K562 treated with DMSO at 1 percent for 24 hours (cell line): ENCODE measurements around the gene HSDL1. TPM values are rescaled to one million over a fixed set of nuclear protein-coding genes. Genes with fewer than 3 reads are reported as not detected.

Experiments used
- total RNA-seq: library from RNA; unstranded; fragments of 300-600 nt; gene quantifications from 2 replicates; pipeline ENCODE4 v1.2.3, GENCODE V29; 2022; ENCODE audit warnings: low read depth; ENCODE audit not compliant: insufficient read depth

HSDL1 gene
- total RNA-seq: 36.2 and 36.5 TPM in 2 replicates

DNA sequence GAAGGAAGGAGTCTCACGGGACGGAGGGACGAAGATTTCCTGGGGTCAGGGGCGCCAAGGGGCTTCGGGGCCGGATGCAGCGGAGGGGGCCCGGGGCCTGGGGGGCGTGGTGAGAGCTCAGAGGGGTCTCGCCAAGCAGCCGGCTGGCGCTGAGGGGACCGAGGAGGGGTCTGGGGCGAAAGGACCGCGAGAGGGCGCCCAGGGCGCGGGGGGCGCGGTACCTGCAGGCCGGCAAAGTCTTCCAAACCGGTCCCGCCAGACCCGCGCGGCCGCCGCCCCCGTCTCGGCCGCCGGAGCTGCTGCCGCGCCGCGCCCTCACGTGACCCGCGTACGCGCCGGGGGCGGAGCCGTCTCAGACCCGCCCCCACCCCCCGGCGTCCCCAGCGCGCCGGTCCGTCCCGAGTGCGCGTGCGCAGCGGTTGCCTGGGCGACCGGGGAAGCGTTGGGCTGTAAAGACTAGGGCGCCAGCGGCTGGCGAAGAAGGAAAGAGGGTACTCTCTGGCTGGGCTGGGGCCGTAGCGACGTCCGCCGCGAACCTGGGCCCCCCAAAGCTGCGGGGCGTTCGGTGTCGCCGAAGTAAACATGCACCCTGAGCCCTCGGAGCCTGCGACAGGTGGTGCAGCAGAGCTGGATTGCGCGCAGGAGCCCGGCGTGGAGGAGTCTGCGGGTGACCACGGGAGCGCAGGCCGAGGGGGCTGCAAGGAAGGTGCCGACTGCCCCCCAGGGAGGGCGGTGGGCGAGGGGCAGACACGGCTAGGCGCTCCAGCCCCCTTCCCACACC, at the start of gene HSDL1, which contains the start of gene DNAAF1:
Gene HSDL1 (minus strand): TSS at position 319 of the 781 bp plus-strand sequence. CDS start 13,856 bp downstream, outside the sequence.
Gene DNAAF1 (plus strand): TSS at position 450 of the 781 bp plus-strand sequence. CDS start 133 bp downstream, at position 583.

DNA sequence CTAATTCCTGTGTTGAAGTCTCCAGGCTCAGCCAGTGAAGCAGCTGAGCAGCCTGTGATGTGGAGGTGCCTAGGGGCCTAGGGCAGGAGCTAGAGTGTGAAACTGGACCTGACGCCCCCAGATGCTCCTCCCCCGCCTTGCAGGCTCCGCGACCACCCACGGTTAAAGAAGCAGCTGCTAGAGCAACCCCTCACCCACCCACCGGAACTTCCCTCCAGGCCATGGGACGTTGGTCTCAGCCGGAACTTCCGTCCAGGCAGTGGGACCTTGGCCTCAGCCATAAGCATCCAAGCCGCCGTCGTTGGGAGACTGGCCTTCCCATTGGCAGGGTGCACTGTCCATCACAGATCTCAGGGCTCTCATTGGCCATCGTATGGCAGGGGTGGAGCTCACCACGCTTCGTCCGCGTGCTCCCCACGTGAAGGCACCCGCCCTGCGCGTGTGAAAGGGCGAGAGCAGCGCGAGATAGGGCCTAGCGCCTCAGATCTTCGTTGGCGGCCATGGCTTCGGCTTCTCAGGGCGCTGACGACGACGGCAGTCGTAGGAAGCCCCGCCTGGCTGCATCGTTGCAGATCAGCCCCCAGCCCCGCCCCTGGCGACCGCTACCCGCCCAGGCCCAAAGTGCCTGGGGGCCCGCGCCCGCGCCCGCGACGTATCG, 45.9 kb upstream of the HSDL1 start, which contains the start of gene ADAD2:
Gene ADAD2 (plus strand): TSS at position 427 of the 658 bp plus-strand sequence. CDS start 74 bp downstream, at position 501.

DNA sequence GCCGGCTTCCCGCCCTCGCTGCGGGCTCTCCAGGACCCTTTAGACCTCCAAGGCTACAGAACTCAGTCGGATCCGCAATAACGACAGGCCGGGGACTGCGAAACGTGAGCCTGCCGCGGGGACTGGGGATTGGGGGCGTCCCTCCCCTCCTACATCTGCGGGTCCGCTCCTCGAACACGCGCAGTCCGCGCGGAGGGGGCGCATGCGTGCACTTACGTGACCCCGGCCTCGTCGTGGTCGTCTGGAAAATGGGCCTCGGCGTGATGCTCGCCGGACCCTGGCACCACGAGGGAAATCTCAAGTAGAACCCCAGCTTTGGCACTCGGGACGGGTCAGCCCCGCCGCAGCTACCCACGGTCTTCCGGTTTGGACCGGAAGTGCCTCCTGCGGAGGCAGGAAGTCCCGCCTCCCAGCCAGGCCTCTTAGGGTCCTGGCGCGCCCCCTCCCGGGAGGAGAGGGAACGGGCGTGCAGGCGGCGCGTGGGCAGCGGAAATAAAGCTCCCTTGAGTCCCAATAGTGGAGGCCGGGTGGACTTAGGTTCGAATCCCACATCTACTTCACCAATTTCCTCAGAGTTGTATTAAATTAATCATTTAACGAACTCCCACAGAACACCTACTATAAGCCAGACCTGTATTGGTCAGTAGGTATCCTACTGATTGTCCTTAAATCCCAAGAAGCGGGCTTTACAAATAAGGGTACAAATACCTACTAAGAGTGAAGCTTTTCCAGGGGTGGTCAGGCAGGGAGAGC, 41.9 kb upstream of the HSDL1 start, which contains the start of gene TAF1C:
Gene TAF1C (minus strand): TSS at position 373 of the 753 bp plus-strand sequence. CDS start 2,069 bp downstream, outside the sequence.

DNA sequence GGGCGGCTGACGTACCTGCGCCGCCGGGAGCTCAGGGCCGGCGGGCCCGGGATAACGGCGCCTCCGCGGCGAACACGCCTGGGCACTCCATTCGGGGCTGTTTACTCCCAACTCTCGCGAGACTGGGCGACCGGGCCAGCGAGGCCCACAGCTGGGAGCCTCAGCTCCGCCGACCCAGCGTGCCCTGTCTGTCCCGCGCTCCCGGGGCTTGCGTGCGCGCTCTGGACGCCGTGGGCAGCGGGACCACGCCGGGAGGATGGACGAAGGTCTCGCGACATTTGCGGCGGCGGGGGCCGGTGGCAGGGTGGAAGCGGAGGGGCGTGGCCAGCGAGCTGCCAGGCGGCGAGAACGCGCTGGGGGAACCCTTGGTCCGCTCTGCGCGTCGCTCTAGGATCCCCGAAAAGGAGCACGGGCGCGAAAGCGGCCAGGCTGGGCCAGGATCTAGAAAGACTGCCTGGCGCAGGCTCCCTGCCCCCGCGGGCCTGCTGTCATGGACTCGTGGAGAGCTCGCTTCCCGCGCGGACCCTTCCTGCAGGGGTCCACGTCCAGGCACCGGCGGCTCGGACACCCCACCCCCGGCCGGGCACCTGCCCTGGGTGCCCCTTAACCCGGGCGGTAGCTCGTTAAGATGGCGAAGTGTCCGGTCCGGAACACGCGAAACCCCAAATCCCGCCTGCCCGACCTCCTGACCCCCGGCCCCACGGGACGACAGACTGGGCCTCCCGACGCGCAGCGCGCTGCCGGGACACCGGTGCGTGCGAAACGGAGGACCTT, 28.1 kb downstream of the HSDL1 start, which contains the start of gene MBTPS1:
Gene MBTPS1 (minus strand): TSS at position 223 of the 774 bp plus-strand sequence. CDS start 15,159 bp downstream, outside the sequence.

Other genes with a start within 250 kb of the HSDL1 start
- 2.1 and 2.3 TPM in 2 replicates for gene MLYCD, start 246.1 kb downstream of the HSDL1 start, total RNA-seq
- gene OSGIN1, start 191.9 kb downstream of the HSDL1 start, total RNA-seq: 24.3 and 28.7 TPM in 2 replicates
- not detected in 2 replicates for gene NECAB2, start 176.9 kb downstream of the HSDL1 start, total RNA-seq
- gene SLC38A8, start 102.4 kb downstream of the HSDL1 start, total RNA-seq: 0.65 TPM in 1 of 2 replicates, not detected in the other
- gene MBTPS1, start 28.2 kb downstream of the HSDL1 start, total RNA-seq: 85.2 and 92.7 TPM in 2 replicates
- 0.12 TPM in 1 of 2 replicates, not detected in the other for gene DNAAF1, start 131 bp upstream of the HSDL1 start, total RNA-seq
- 28.0 and 32.3 TPM in 2 replicates for gene TAF1C, start 41.9 kb upstream of the HSDL1 start, total RNA-seq
- not detected in 2 replicates for gene ADAD2, start 46.0 kb upstream of the HSDL1 start, total RNA-seq
- gene KCNG4, start 94.8 kb upstream of the HSDL1 start, total RNA-seq: not detected in 2 replicates
- gene WFDC1, start 149.7 kb upstream of the HSDL1 start, total RNA-seq: not detected in 2 replicates
- gene ATP2C2, start 223.4 kb upstream of the HSDL1 start, total RNA-seq: 0.17 TPM in 1 of 2 replicates, not detected in the other